ENCODE measurements around the gene NUP85.
"Not testable (repeated sequence)": the region's sequence is repeated elsewhere in the genome, so short reads cannot be mapped to it uniquely, and the experiment has no call there.

The NUP85 gene

GRCh38 chr17:75249564-75249963 is 44.1 kb downstream of the NUP85 start:
- no peaks in the 10 kb centered on the region for H3K9me3 ChIP-seq (ENCODE audit: low read depth, low read length)
- H3K27ac ChIP-seq, result peak overlapping the region; percentile 46; the same call in 1 of the 2 replicates
- no peak for DNase-seq (ENCODE audit: low read depth, low spot score)
- no peak for TF ChIP-seq POLR2AphosphoS5 (IDR thresholded peaks at IDR 0.05; ENCODE audit: borderline replicate concordance, low read depth, low read length)
- TF ChIP-seq EZH2 (IDR thresholded peaks at IDR 0.05), result no peak
- no peak for TF ChIP-seq FOXP2 (optimal IDR thresholded peaks at IDR 0.05; ENCODE audit: control extremely low read depth, extremely low read length, insufficient read depth)
- H3K4me3 ChIP-seq, result no peak overlapping the region
- no peak overlapping the region for H3K9ac ChIP-seq (ENCODE audit: insufficient read length)
- H3K36me3 ChIP-seq (ENCODE audit: insufficient read depth, low read length), result peaks cover 17% of the 10 kb centered on the region; the same call in 1 of the 2 replicates

- DNase-seq (ENCODE audit: low read depth, low spot score), result no peak
- no peaks in the 10 kb centered on the region for H3K9me3 ChIP-seq (ENCODE audit: low read depth, low read length)
- peaks cover 15% of the 10 kb centered on the region; the same call in 1 of the 2 replicates for H3K36me3 ChIP-seq (ENCODE audit: insufficient read depth, low read length)
- no peak overlapping the region for H3K4me3 ChIP-seq
- no peak overlapping the region for H3K27ac ChIP-seq
- no peak for TF ChIP-seq FOXP2 (optimal IDR thresholded peaks at IDR 0.05; ENCODE audit: control extremely low read depth, extremely low read length, insufficient read depth)
- TF ChIP-seq POLR2AphosphoS5 (IDR thresholded peaks at IDR 0.05; ENCODE audit: borderline replicate concordance, low read depth, low read length), result no peak
- no peak for TF ChIP-seq EZH2 (IDR thresholded peaks at IDR 0.05)
- no peak overlapping the region for H3K9ac ChIP-seq (ENCODE audit: insufficient read length)
Measured at GRCh38 chr17:75250009-75250471, 44.6 kb downstream of the NUP85 start.

DNA sequence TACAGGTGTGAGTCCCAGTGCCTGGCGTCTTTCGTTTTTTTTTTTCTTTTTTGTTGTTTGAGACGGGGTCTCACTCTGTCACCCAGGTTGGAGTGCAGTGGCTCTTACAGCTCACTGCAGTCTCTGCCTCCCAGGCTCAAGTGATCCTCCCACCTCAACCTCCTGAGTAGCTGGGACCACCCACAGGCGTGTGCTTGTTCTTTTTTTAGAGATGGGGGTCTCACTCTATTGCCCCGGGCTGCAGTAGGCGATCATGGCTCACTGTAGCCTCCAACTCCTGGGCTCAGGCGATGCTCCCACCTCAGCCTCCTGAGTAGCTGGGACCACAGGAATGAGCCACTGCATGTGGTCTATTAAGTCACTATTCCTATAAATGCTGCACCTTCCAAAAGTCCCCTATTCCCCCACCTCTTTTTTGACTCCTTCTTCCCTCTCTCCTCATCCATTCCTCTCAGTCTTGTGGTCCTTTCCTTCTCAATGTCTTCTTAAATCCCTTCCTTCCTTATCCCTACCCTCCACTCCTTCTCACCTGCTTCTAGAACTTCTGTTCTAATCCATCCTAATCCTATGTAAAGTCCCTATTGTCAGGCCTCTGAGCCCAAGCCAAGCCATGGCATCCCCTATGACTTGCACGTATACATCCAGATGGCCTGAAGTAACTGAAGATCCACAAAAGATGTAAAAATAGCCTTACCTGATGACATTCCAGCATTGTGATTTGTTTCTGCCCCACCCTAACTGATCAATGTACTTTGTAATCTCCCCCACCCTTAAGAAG is 46.7 kb downstream of the NUP85 start:
- DNase-seq (ENCODE audit: low read depth, low spot score), result no peak
- H3K9me3 ChIP-seq (ENCODE audit: low read depth, low read length), result no peaks in the 10 kb centered on the region
- H3K4me3 ChIP-seq, result no peak overlapping the region
- no peak for TF ChIP-seq FOXP2 (optimal IDR thresholded peaks at IDR 0.05; ENCODE audit: control extremely low read depth, extremely low read length, insufficient read depth)
- TF ChIP-seq EZH2 (IDR thresholded peaks at IDR 0.05), result no peak
- no peak for TF ChIP-seq POLR2AphosphoS5 (IDR thresholded peaks at IDR 0.05; ENCODE audit: borderline replicate concordance, low read depth, low read length)
- no peak overlapping the region for H3K27ac ChIP-seq
- H3K9ac ChIP-seq (ENCODE audit: insufficient read length), result no peak overlapping the region
- no peaks in the 10 kb centered on the region for H3K36me3 ChIP-seq (ENCODE audit: insufficient read depth, low read length)

DNA sequence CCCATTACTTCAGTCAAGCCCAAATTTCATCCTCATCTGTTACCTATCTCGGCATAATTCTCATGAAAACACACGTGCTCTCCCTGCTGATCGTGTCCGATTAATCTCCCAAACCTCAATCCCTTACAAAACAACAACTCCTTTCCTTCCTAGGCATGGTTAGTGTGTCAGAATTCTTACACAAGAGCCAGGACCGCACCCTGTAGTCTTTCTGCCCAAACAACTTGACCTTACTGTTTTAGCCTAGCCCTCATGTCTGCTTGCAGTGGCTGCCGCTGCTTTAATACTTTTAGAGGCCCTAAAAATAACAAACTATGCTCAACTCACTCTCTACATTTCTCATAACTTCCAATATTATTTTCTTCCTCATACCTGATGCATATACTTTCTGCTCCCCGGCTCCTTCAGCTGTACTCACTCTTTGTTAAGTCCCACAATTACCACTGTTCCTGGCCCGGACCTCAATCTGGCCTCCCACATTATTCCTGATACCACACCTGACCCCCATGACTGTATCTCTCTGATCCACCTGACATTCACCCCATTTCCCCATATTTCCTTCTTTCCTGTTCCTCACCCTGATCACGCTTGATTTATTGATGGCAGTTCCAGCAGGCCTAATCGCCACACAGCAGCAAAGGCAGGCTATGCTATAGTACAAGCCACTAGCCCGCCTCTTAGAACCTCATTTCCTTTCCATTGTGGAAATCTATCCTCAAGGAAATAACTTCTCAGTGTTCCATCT is 50.6 kb downstream of the NUP85 start:
- not testable (repeated sequence) for H3K9ac ChIP-seq (ENCODE audit: insufficient read length); DNase-seq (ENCODE audit: low read depth, low spot score); H3K36me3 ChIP-seq (ENCODE audit: insufficient read depth, low read length); H3K4me3 ChIP-seq; H3K9me3 ChIP-seq (ENCODE audit: low read depth, low read length); H3K27ac ChIP-seq

DNA sequence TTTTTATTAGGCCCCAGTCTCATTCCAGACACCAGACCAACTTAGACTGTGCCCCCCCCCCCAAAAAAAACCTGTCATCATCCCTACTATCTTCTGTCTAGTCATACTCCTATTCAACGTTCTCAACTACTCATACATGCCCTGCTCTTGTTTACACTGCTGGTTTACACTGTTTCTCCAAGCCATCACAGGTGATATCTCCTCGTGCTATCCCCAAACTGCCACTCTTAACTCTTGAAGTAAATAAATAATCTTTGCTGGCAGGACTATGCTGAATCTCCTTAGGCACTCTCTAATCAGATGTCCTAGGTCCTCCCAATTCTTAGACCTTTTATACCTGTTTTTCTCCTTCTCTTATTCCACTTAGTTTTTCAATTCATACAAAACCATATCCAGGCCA is 51.7 kb downstream of the NUP85 start:
- DNase-seq (ENCODE audit: low read depth, low spot score); H3K4me3 ChIP-seq; H3K27ac ChIP-seq; H3K9ac ChIP-seq (ENCODE audit: insufficient read length); H3K36me3 ChIP-seq (ENCODE audit: insufficient read depth, low read length); H3K9me3 ChIP-seq (ENCODE audit: low read depth, low read length): not testable (repeated sequence)

GRCh38 chr17:75260641-75261335 is 55.3 kb downstream of the NUP85 start:
- Histone ChIP-seq H3K27ac (peak overlapping the region; percentile 98; the same call in 1 of the 2 replicates), H3K9me3 (ENCODE audit: low read depth, low read length) (no peaks in the 10 kb centered on the region), H3K9ac (ENCODE audit: insufficient read length) (peak overlapping the region; percentile 97), H3K4me3 (peak overlapping the region; percentile 90), H3K36me3 (ENCODE audit: insufficient read depth, low read length) (peaks cover 21% of the 10 kb centered on the region)
- no peak for DNase-seq (ENCODE audit: low read depth, low spot score)
- TF ChIP-seq FOXP2 (optimal IDR thresholded peaks at IDR 0.05; ENCODE audit: control extremely low read depth, extremely low read length, insufficient read depth) (no peak), EZH2 (IDR thresholded peaks at IDR 0.05) (no peak), POLR2AphosphoS5 (IDR thresholded peaks at IDR 0.05; ENCODE audit: borderline replicate concordance, low read depth, low read length) (no peak)

GRCh38 chr17:75261336-75262111 is 56.0 kb downstream of the NUP85 start, which contains the start of the genes GGA3 and MRPS7:
Gene GGA3, minus strand, starts transcription at chr17:75261606. Its CDS starts 19 bp downstream, at chr17:75261587.
Gene MRPS7, plus strand, starts transcription at chr17:75261879. Its CDS starts 22 bp downstream, at chr17:75261901.
- Histone ChIP-seq H3K9ac (ENCODE audit: insufficient read length) (peak within 1 kb of the TSS; percentile 97), H3K36me3 (ENCODE audit: insufficient read depth, low read length) (peaks cover 28% of the 10 kb centered on the region), H3K9me3 (ENCODE audit: low read depth, low read length) (no peaks in the 10 kb centered on the region), H3K27ac (peak within 1 kb of the TSS; percentile 98), H3K4me3 (peak within 1 kb of the TSS; percentile 90)
- TF ChIP-seq EZH2 (IDR thresholded peaks at IDR 0.05), result no peak
- peak; percentile 71 for TF ChIP-seq FOXP2 (optimal IDR thresholded peaks at IDR 0.05; ENCODE audit: control extremely low read depth, extremely low read length, insufficient read depth)
- peak; percentile 89 for TF ChIP-seq POLR2AphosphoS5 (IDR thresholded peaks at IDR 0.05; ENCODE audit: borderline replicate concordance, low read depth, low read length)
- DNase-seq (ENCODE audit: low read depth, low spot score), result peak; percentile 57
